Smooth muscle cell (in vitro differentiated cells): ENCODE measurements around the gene NAA38. TPM values are rescaled to one million over a fixed set of nuclear protein-coding genes. Genes with fewer than 3 reads are reported as not detected.

Experiments used
- DNase-seq: peaks from one replicate; lab custom pipeline; 2025; ENCODE audit not compliant: unreplicated experiment; lab: John Stamatoyannopoulos, UW
- H2AFZ ChIP-seq: fragments of 200-600 bp; sonication (generic); 2 replicates; pipeline ENCODE4 v1.6.0; 2016; ENCODE audit warnings: antibody characterized with exemption, low read depth, mild to moderate bottlenecking
- H3F3A ChIP-seq: fragments of 200-600 bp; sonication (generic); 2 replicates; pipeline ENCODE4 v1.6.0; 2017; ENCODE audit warnings: antibody characterized with exemption, low read depth
- H3K27ac ChIP-seq: fragments of 200-600 bp; sonication (generic); 2 replicates; pipeline ENCODE4 v1.5.1; 2016; ENCODE audit warnings: low read depth, mild to moderate bottlenecking
- H3K27me3 ChIP-seq: fragments of 200-600 bp; sonication (generic); 2 replicates; pipeline ENCODE4 v1.6.1; 2016; ENCODE audit warnings: low read depth, mild to moderate bottlenecking
- H3K36me3 ChIP-seq: fragments of 200-600 bp; sonication (generic); 2 replicates; pipeline ENCODE4 v1.5.1; 2016; ENCODE audit warnings: low read depth
- H3K4me1 ChIP-seq: fragments of 200-600 bp; sonication (generic); 2 replicates; pipeline ENCODE4 v1.5.1; 2016; ENCODE audit warnings: low read depth
- H3K4me2 ChIP-seq: fragments of 200-600 bp; sonication (generic); 2 replicates; pipeline ENCODE4 v1.6.0; 2016; ENCODE audit warnings: mild to moderate bottlenecking
- H3K4me3 ChIP-seq: fragments of 200-600 bp; sonication (generic); 2 replicates; pipeline ENCODE4 v1.5.1; 2016; ENCODE audit warnings: mild to moderate bottlenecking
- H3K79me2 ChIP-seq: fragments of 200-600 bp; sonication (generic); 2 replicates; pipeline ENCODE4 v1.6.0; 2016; ENCODE audit warnings: low read depth, mild to moderate bottlenecking
- H3K9ac ChIP-seq: fragments of 200-600 bp; sonication (generic); 2 replicates; pipeline ENCODE4 v1.6.0; 2016; ENCODE audit warnings: low read depth
- H3K9me3 ChIP-seq: fragments of 200-600 bp; sonication (generic); replicated peaks from 2 replicates; pipeline ENCODE4 v1.5.1; 2016; ENCODE audit warnings: low read depth
- H4K20me1 ChIP-seq: fragments of 200-600 bp; sonication (generic); 2 replicates; pipeline ENCODE4 v1.6.0; 2016; ENCODE audit warnings: low read depth
- WGBS: methylation state at CpG from one replicate; pipeline ENCODE4 v1.1.7; 2016; ENCODE audit warnings: low lambda C conversion rate; 5-methylcytosine and 5-hydroxymethylcytosine counted together
- polyA plus RNA-seq: library from polyadenylated mRNA; unstranded; fragments of >200 nt; fragmentation: Nextera tagmentation; extraction: Ambion mirVana; gene quantifications from 2 replicates; pipeline ENCODE4 v1.2.1, GENCODE V29; 2016
- small RNA-seq: library from RNA; depleted of rRNA; stranded (forward); fragments of <200 nt; gene quantifications from one replicate; pipeline ENCODE3, GENCODE V24; 2014
- total RNA-seq: library from RNA; depleted of rRNA; stranded (reverse); fragments of >200 nt; gene quantifications from 2 replicates; pipeline ENCODE4 v1.2.3, GENCODE V29; 2014
- TF ChIP-seq, protein P1 (sequence below): fragments of 200-600 bp; sonication (generic); IDR thresholded peaks from 2 replicates; pipeline ENCODE4 v1.5.1; 2017; ENCODE audit warnings: borderline replicate concordance, mild to moderate bottlenecking, antibody characterized with exemption; ENCODE audit not compliant: insufficient read depth, poor library complexity, severe bottlenecking

NAA38 gene
- total and polyA plus RNA-seq, 2 experiments from 2014 or later: 76.4 to 99.4 TPM

DNA sequence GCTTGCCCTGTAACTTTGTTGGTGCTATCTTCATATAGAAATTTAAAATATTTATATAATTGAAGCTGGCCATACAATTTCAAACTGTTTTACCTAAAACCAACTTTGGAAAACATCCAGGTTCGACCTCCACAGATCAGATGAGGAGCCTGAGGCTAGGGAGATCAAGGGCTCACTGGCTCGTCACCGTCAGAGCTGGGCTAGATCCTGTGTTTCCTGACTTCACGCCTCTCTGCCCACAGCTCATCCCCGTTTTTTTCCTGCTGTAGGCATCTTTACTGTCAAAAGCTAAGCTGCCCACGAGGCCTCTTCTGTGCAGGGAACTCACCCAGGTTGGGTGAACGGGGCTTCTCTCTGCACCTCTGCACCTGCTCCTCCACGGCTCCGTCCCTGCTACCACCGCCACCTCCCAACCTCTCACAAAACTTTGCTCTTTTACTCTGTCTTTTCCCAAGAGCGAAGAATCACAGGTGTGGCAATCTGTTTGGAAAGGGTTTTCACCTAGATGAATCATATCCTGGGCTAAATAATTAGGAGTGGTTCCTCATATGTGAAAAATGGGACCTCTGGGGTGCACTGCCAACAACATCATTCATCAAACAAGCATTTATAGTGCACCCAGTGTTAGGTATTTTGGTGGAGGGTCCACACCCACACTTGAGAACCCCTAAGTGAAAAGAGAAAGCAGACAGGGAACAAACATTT, 48.1 kb downstream of the NAA38 start:
- H3K27ac ChIP-seq: no peak overlapping the region
- no peak overlapping the region for H3K9ac ChIP-seq
- no peaks in the 10 kb centered on the region for H3K36me3 ChIP-seq
- no peaks in the 10 kb centered on the region for H4K20me1 ChIP-seq
- H2AFZ ChIP-seq: no peak overlapping the region
- H3K4me1 ChIP-seq: no peaks in the 10 kb centered on the region
- H3K27me3 ChIP-seq: no peaks in the 10 kb centered on the region
- H3K9me3 ChIP-seq: no peaks in the 10 kb centered on the region
- no peaks in the 10 kb centered on the region for H3F3A ChIP-seq
- 60% methylated on average over 11 of the region's 11 CpGs for WGBS
- H3K4me2 ChIP-seq: no peak overlapping the region
- no peak overlapping the region for H3K4me3 ChIP-seq
- no peak for DNase-seq
- no peaks in the 10 kb centered on the region for H3K79me2 ChIP-seq
- TF ChIP-seq, protein P1, sequence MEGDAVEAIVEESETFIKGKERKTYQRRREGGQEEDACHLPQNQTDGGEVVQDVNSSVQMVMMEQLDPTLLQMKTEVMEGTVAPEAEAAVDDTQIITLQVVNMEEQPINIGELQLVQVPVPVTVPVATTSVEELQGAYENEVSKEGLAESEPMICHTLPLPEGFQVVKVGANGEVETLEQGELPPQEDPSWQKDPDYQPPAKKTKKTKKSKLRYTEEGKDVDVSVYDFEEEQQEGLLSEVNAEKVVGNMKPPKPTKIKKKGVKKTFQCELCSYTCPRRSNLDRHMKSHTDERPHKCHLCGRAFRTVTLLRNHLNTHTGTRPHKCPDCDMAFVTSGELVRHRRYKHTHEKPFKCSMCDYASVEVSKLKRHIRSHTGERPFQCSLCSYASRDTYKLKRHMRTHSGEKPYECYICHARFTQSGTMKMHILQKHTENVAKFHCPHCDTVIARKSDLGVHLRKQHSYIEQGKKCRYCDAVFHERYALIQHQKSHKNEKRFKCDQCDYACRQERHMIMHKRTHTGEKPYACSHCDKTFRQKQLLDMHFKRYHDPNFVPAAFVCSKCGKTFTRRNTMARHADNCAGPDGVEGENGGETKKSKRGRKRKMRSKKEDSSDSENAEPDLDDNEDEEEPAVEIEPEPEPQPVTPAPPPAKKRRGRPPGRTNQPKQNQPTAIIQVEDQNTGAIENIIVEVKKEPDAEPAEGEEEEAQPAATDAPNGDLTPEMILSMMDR: no peak

DNA sequence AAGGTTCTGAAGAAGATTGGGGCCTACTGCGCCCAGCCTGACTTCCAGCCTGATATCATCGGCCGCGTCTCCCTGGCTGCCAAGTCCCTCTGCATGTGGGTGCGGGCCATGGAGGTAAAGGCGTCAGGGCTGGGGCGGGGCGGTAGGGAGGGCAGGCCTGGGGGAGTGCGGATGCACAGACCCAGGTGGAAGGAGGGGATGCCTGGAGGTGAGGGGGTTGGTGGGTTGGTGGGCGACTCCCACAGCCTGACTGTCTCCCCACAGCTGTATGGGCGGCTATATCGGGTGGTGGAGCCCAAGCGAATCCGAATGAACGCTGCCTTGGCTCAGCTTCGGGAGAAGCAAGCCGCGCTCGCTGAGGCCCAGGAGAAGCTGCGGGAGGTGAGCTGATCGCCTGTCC, 50.2 kb downstream of the NAA38 start:
- no peaks in the 10 kb centered on the region for H3K4me1 ChIP-seq
- no peak overlapping the region for H3K27ac ChIP-seq
- no peak overlapping the region for H3K4me2 ChIP-seq
- no peaks in the 10 kb centered on the region for H4K20me1 ChIP-seq
- no peaks in the 10 kb centered on the region for H3K36me3 ChIP-seq
- no peaks in the 10 kb centered on the region for H3K9me3 ChIP-seq
- H3K9ac ChIP-seq: no peak overlapping the region
- TF ChIP-seq, protein P1: no peak
- no peak for DNase-seq
- no peaks in the 10 kb centered on the region for H3K27me3 ChIP-seq
- no peaks in the 10 kb centered on the region for H3F3A ChIP-seq
- H3K79me2 ChIP-seq: no peaks in the 10 kb centered on the region
- H2AFZ ChIP-seq: no peak overlapping the region
- no peak overlapping the region for H3K4me3 ChIP-seq
- 94% methylated on average over 14 of the region's 21 CpGs for WGBS

Small RNA genes lying within 50 kb of the gene (small RNA-seq; reads per million reads assigned to genes)
- gene SCARNA21: 156 reads per million, percentile 99 among the genes with 10 or more reads in this experiment

Other genes starting within 250 kb of the NAA38 start
- 22.8 and 31.1 TPM in 2 replicates for gene FXR2, start 242.7 kb downstream of the NAA38 start, total RNA-seq
- gene FXR2, start 242.7 kb downstream of the NAA38 start, polyA plus RNA-seq: 50.0 and 50.6 TPM in 2 replicates
- 64.9 and 70.8 TPM in 2 replicates for gene SAT2, start 229.7 kb downstream of the NAA38 start, total RNA-seq
- gene SAT2, start 229.7 kb downstream of the NAA38 start, polyA plus RNA-seq: 68.2 and 74.2 TPM in 2 replicates
- gene SHBG, start 227.4 kb downstream of the NAA38 start, total RNA-seq: not detected in 2 replicates
- gene SHBG, start 227.4 kb downstream of the NAA38 start, polyA plus RNA-seq: 0.83 and 0.88 TPM in 2 replicates
- 0.27 and 0.85 TPM in 2 replicates for gene ATP1B2, start 206.6 kb downstream of the NAA38 start, total RNA-seq
- 4.1 and 4.4 TPM in 2 replicates for gene ATP1B2, start 206.6 kb downstream of the NAA38 start, polyA plus RNA-seq
- 25.4 and 55.1 TPM in 2 replicates for gene TP53, start 170.1 kb downstream of the NAA38 start, total RNA-seq
- gene TP53, start 170.1 kb downstream of the NAA38 start, polyA plus RNA-seq: 21.1 and 27.6 TPM in 2 replicates
- gene WRAP53, start 169.1 kb downstream of the NAA38 start, total RNA-seq: 8.2 and 8.9 TPM in 2 replicates
- gene WRAP53, start 169.1 kb downstream of the NAA38 start, polyA plus RNA-seq: 17.1 and 18.9 TPM in 2 replicates
- 4.8 and 8.1 TPM in 2 replicates for gene EFNB3, start 152.4 kb downstream of the NAA38 start, total RNA-seq
- 6.2 and 6.7 TPM in 2 replicates for gene EFNB3, start 152.4 kb downstream of the NAA38 start, polyA plus RNA-seq
- gene DNAH2, start 139.8 kb downstream of the NAA38 start, total RNA-seq: 0.49 TPM in 1 of 2 replicates, not detected in the other
- not detected in 2 replicates for gene DNAH2, start 139.8 kb downstream of the NAA38 start, polyA plus RNA-seq
- gene KDM6B, start 23.3 kb downstream of the NAA38 start, total RNA-seq: 4.3 and 9.1 TPM in 2 replicates
- gene KDM6B, start 23.3 kb downstream of the NAA38 start, polyA plus RNA-seq: 5.8 and 11.1 TPM in 2 replicates
- 5.1 and 8.6 TPM in 2 replicates for gene TMEM88, start 2.5 kb downstream of the NAA38 start, total RNA-seq
- gene TMEM88, start 2.5 kb downstream of the NAA38 start, polyA plus RNA-seq: 12.7 and 16.1 TPM in 2 replicates
- 8.6 and 9.3 TPM in 2 replicates for gene CYB5D1, start 444 bp upstream of the NAA38 start, total RNA-seq
- 6.6 and 7.9 TPM in 2 replicates for gene CYB5D1, start 444 bp upstream of the NAA38 start, polyA plus RNA-seq
- gene CHD3, start 31.2 kb upstream of the NAA38 start, total RNA-seq: 28.5 and 34.9 TPM in 2 replicates
- gene CHD3, start 31.2 kb upstream of the NAA38 start, polyA plus RNA-seq: 16.3 and 23.5 TPM in 2 replicates
- 3.4 and 5.4 TPM in 2 replicates for gene RNF227, start 58.7 kb upstream of the NAA38 start, total RNA-seq
- gene RNF227, start 58.7 kb upstream of the NAA38 start, polyA plus RNA-seq: 3.5 and 5.1 TPM in 2 replicates
- gene KCNAB3, start 72.3 kb upstream of the NAA38 start, total RNA-seq: 4.6 and 8.7 TPM in 2 replicates
- gene KCNAB3, start 72.3 kb upstream of the NAA38 start, polyA plus RNA-seq: 4.4 and 5.3 TPM in 2 replicates
- gene TRAPPC1, start 74.4 kb upstream of the NAA38 start, total RNA-seq: 53.6 and 56.2 TPM in 2 replicates
- gene TRAPPC1, start 74.4 kb upstream of the NAA38 start, polyA plus RNA-seq: 364 and 392 TPM in 2 replicates
- gene CNTROB, start 74.6 kb upstream of the NAA38 start, total RNA-seq: 11.1 and 23.5 TPM in 2 replicates
- gene CNTROB, start 74.6 kb upstream of the NAA38 start, polyA plus RNA-seq: 20.6 and 26.3 TPM in 2 replicates
- gene GUCY2D, start 145.1 kb upstream of the NAA38 start, total RNA-seq: 0.09 TPM in 1 of 2 replicates, not detected in the other
- gene GUCY2D, start 145.1 kb upstream of the NAA38 start, polyA plus RNA-seq: 0.30 and 0.57 TPM in 2 replicates
- 0.18 and 0.27 TPM in 2 replicates for gene ALOX15B, start 181.5 kb upstream of the NAA38 start, total RNA-seq
- 0.69 and 1.1 TPM in 2 replicates for gene ALOX15B, start 181.5 kb upstream of the NAA38 start, polyA plus RNA-seq
- 4.7 and 4.9 TPM in 2 replicates for gene ALOX12B, start 230.2 kb upstream of the NAA38 start, total RNA-seq
- gene ALOX12B, start 230.2 kb upstream of the NAA38 start, polyA plus RNA-seq: 3.0 and 3.7 TPM in 2 replicates